Measurements from ENCODE around the gene ZNF428. TPM values are rescaled to one million over a fixed set of nuclear protein-coding genes. Genes with fewer than 3 reads are reported as not detected.
"Not testable (repeated sequence)": the region's sequence is repeated elsewhere in the genome, so short reads cannot be mapped to it uniquely, and the experiment has no call there.

The ZNF428 gene
- total RNA-seq, 2 donors from 2014 or later, result 24.4 to 31.6 TPM

- ATAC-seq, result no peak
- H3K9me3 ChIP-seq, result no peaks in the 10 kb centered on the region
- no peaks in the 10 kb centered on the region for H3K36me3 ChIP-seq (replicated peaks in 1 of 2; ENCODE audit: insufficient read depth in 1 of 2, low read depth in 2 of 2)
- WGBS, 2 donors, result 81 to 94% methylated on average over 2 of the region's 2 CpGs
- no peaks in the 10 kb centered on the region for H3K27me3 ChIP-seq
- no peak overlapping the region for H3K4me3 ChIP-seq
- no peak for DNase-seq
- TF ChIP-seq CTCF (IDR thresholded peaks at IDR 0.05) (no peak), POLR2A (IDR thresholded peaks at IDR 0.05) (no peak)
- intact Hi-C loops (cut with DNase I), result no loop called here
- no peaks in the 10 kb centered on the region for H3K4me1 ChIP-seq
- no peak overlapping the region for H3K27ac ChIP-seq
Observed at GRCh38 chr19:43658001-43658400, 38.6 kb upstream of the ZNF428 start.

GRCh38 chr19:43656436-43656835, 37.0 kb upstream of the ZNF428 start:
- WGBS, 2 donors, result 81% methylated on average over 6 of the region's 6 CpGs; no CpG with 5 or more reads in 1 of the 2 donors
- Histone ChIP-seq H3K4me3 (no peak overlapping the region), H3K4me1 (peaks cover 6% of the 10 kb centered on the region), H3K9me3 (no peaks in the 10 kb centered on the region), H3K27ac (no peak overlapping the region), H3K36me3 (replicated peaks in 1 of 2; ENCODE audit: insufficient read depth in 1 of 2, low read depth in 2 of 2) (no peaks in the 10 kb centered on the region), H3K27me3 (no peaks in the 10 kb centered on the region)
- intact Hi-C loops (cut with DNase I), result no loop called here
- ATAC-seq (no peak), DNase-seq (no peak)
- TF ChIP-seq POLR2A (IDR thresholded peaks at IDR 0.05) (no peak), CTCF (IDR thresholded peaks at IDR 0.05) (no peak)

- no peak for ATAC-seq
- no peaks in the 10 kb centered on the region for H3K9me3 ChIP-seq
- peaks cover 10% of the 10 kb centered on the region for H3K4me1 ChIP-seq
- H3K27me3 ChIP-seq, result no peaks in the 10 kb centered on the region
- 52 to 61% methylated on average over 5 of the region's 5 CpGs for WGBS, 2 donors
- peak overlapping the region in 1 of 4 donors; percentile 77 for H3K27ac ChIP-seq
- no peak for DNase-seq
- H3K4me3 ChIP-seq, result no peak overlapping the region
- intact Hi-C loops (cut with DNase I), result no loop called here
- H3K36me3 ChIP-seq (replicated peaks in 1 of 2; ENCODE audit: insufficient read depth in 1 of 2, low read depth in 2 of 2), result no peaks in the 10 kb centered on the region
- no peak for TF ChIP-seq CTCF (IDR thresholded peaks at IDR 0.05)
- TF ChIP-seq POLR2A (IDR thresholded peaks at IDR 0.05), result no peak
Observed at GRCh38 chr19:43652546-43652874, 33.1 kb upstream of the ZNF428 start.

- peak; percentile 73 to 77 (median 76) for DNase-seq
- WGBS, 2 donors, result 39 to 42% methylated on average over 8 to 14 of the region's 14 CpGs
- no peaks in the 10 kb centered on the region for H3K36me3 ChIP-seq (replicated peaks in 1 of 2; ENCODE audit: insufficient read depth in 1 of 2, low read depth in 2 of 2)
- no peaks in the 10 kb centered on the region for H3K9me3 ChIP-seq
- intact Hi-C loops (cut with DNase I), result no loop called here
- ATAC-seq, result peak; percentile 95
- peak overlapping the region; percentile 2 to 29 for H3K4me3 ChIP-seq
- no peaks in the 10 kb centered on the region for H3K27me3 ChIP-seq
- TF ChIP-seq CTCF (IDR thresholded peaks at IDR 0.05), result peak; percentile 61 to 85 (median 85)
- peak in 1 of 3 donors; percentile 27 for TF ChIP-seq POLR2A (IDR thresholded peaks at IDR 0.05)
- H3K4me1 ChIP-seq, result peaks cover 10% of the 10 kb centered on the region
- H3K27ac ChIP-seq, result peak overlapping the region; percentile 48 to 80 (median 72)
Observed at GRCh38 chr19:43651758-43652545, 32.5 kb upstream of the ZNF428 start.

GRCh38 chr19:43650276-43650675, 30.8 kb upstream of the ZNF428 start:
- H3K27me3 ChIP-seq; intact Hi-C loops (cut with DNase I); ATAC-seq; H3K36me3 ChIP-seq (replicated peaks in 1 of 2; ENCODE audit: insufficient read depth in 1 of 2, low read depth in 2 of 2); H3K27ac ChIP-seq; DNase-seq; H3K4me3 ChIP-seq; H3K9me3 ChIP-seq: not testable (repeated sequence)
- 96 to 98% methylated on average over 7 of the region's 7 CpGs for WGBS, 2 donors
- peaks cover 10% of the 10 kb centered on the region for H3K4me1 ChIP-seq
